Smooth muscle cell of trachea (primary cell): Measurements from ENCODE around the gene NPFF. TPM values are rescaled to one million over a fixed set of nuclear protein-coding genes. Genes with fewer than 3 reads are reported as not detected.

ENCODE experiments used
- total RNA-seq: library from RNA; depleted of rRNA; stranded (reverse); fragments of >200 nt; gene quantifications from 2 replicates; pipeline ENCODE4 v1.2.1, GENCODE V29; 2014

The NPFF gene, protein sequence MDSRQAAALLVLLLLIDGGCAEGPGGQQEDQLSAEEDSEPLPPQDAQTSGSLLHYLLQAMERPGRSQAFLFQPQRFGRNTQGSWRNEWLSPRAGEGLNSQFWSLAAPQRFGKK
- not detected in 2 replicates for total RNA-seq

DNA sequence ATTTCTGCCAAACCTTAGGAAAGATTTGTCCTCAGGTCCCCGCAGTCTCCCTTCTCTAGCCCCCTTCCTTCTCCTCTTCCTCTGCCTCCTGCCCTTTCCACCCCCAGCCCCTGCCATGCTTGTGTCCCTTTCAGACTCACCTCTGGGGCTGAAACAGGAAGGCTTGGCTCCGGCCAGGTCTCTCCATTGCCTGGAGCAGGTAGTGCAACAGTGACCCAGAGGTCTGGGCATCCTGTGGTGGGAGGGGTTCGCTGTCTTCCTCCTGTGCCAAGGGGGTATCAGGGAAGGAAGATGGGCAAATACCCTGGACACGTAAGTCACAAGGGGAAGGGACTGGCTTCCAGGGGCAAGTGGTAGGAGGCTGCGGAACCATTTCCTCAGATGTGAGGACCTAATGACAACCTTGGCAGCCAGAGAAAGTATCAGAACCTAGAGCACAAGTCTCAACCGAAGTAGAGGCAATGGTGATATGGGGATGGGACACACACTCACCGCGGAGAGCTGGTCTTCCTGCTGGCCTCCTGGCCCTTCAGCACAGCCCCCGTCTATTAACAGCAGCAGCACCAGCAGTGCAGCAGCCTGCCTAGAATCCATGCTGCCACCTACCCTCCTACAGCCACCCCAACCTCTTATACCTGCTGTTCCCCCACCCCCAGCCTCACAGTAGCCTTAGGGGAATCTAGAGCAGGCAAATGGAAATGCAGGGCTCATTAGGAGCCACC lies at the start of gene NPFF:
NPFF (minus strand) TSS at position 604 of the 722 bp plus-strand sequence; CDS start at position 594, 10 bp downstream.

DNA sequence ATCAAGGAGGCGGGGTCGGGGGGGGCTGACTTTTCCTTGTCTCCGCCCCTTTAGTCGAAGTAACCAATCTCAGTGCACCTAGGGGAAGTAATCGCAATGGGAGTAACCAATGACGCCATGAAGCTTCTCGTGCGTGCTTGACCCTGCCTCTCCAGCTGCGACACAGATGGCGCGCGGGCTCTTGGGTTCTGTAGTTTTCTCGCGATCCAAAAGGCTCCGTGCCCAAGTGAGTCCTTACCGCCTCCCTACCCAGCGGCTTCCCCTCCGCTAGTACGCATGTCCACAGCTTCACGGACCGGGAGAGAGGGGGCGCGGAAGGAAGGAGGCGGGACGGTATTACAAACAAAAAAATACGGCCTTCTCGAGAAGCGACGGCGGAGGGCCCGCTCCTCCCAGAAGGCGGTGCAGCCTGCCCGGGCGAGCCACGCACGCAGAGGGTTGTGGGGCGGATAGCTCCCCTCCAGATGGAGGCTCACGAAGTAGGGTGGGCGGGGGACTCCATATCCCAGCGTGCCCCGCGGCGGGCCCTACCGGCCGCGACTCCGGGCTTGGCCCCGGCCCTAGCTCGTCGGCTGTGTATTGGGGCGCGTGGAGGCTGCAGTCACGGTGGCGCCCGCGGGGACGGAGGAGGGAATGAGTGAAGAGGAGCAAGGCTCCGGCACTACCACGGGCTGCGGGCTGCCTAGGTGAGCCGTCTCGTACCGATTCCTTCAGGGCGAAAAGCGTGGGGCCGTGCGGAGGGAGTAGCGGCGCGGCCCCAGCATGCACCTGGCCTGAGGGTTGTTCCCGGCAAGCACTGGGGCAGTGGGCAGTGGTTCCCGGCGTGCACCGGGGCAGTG lies 6.3 kb downstream of the NPFF start, which contains the start of gene TARBP2:
TARBP2 (plus strand) TSS at position 508 of the 839 bp plus-strand sequence; CDS start at position 634, 126 bp downstream.

DNA sequence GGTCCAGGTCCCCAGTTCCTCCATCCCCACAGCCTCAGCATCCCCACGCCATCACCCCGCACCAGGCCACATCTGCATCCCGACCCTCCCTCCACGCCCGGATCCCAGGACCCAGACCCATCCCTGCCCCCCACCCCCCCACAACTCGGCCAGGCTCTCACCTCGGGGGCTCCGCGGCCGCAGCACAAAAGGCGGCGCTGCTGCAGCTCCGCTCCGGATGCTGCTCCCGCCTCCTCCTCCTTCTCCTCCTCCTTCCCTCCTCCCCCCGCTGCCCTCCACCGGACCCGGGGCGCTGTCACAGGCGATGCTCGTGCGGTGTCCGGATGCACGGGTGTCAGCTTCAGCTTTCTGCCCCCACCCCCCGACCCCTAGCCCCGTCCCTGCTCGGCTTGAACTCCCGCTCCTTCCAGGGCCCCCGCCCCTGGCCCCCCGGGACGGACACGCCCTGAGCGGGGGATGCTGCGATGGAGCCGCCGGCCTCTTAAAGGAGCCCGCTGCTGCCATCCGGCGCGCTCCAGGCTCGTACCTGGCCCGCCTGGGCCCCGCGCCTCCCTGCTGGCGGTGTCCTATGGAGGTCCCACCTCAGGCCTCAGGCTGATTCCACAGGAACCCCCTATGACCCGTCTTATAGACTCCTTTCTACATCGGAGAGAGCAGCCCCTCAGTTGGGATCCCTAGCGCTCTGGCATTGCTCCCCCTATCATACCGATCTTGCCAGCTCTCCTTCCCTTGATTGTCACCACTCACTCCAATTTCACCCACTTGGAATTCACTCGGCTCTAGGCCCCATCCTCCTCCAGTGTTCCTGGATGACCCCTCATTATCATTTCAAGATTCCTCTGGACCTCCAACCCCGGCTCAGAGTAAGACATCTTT lies 7.8 kb downstream of the NPFF start, which contains the start of gene MAP3K12:
MAP3K12 (minus strand) TSS at position 193 of the 876 bp plus-strand sequence. CDS start 12,067 bp downstream, outside the sequence.

Other genes starting within 250 kb of the NPFF start
- 3.1 and 14.1 TPM in 2 replicates for gene ESPL1, start 239.2 kb downstream of the NPFF start, total RNA-seq
- 480 and 613 TPM in 2 replicates for gene PFDN5, start 211.9 kb downstream of the NPFF start, total RNA-seq
- 56.0 and 58.1 TPM in 2 replicates for gene MYG1, start 207.8 kb downstream of the NPFF start, total RNA-seq
- 48.0 and 54.5 TPM in 2 replicates for gene AAAS, start 185.9 kb downstream of the NPFF start, total RNA-seq
- gene SP7, start 171.1 kb downstream of the NPFF start, total RNA-seq, result not detected in 2 replicates
- 29.8 and 34.4 TPM in 2 replicates for gene SP1, start 127.3 kb downstream of the NPFF start, total RNA-seq
- not detected in 2 replicates for gene AMHR2, start 83.6 kb downstream of the NPFF start, total RNA-seq
- gene PRR13, start 65.8 kb downstream of the NPFF start, total RNA-seq, result 44.7 and 45.8 TPM in 2 replicates
- 292 and 502 TPM in 2 replicates for gene PCBP2, start 55.4 kb downstream of the NPFF start, total RNA-seq
- gene MAP3K12, start 8.0 kb downstream of the NPFF start, total RNA-seq, result 43.6 and 61.9 TPM in 2 replicates
- gene TARBP2, start 6.2 kb downstream of the NPFF start, total RNA-seq, result 46.1 and 47.0 TPM in 2 replicates
- 10.1 and 17.3 TPM in 2 replicates for gene ATF7, start 118.9 kb upstream of the NPFF start, total RNA-seq
- 108 and 157 TPM in 2 replicates for gene ATP5MC2, start 168.6 kb upstream of the NPFF start, total RNA-seq
- gene CALCOCO1, start 220.0 kb upstream of the NPFF start, total RNA-seq, result 105 and 211 TPM in 2 replicates
- gene CISTR, start 244.5 kb upstream of the NPFF start, total RNA-seq, result not detected in 2 replicates